Activated naive CD4-positive, alpha-beta T cell treated with anti-CD3 and anti-CD28 coated beads, Interleukin-2, amount 50 U/mL, for 72 hours (primary cell): ENCODE data around the gene CROCC2. TPM values are rescaled to one million over a fixed set of nuclear protein-coding genes. Genes with fewer than 3 reads are reported as not detected.
A peak's percentile ranks its signal among the peaks of the same experiment; 100 is the strongest.

ENCODE experiments used
- ATAC-seq, 2 donors: fragments of 150-1000 bp; cut with Tn5 transposase; 2 replicates each; pipeline ENCODE4 v1.10.0; 2021; ENCODE audit warnings: mild to moderate bottlenecking in 2 of 2, moderate library complexity in 2 of 2
- DNase-seq, 2 donors: peaks; one replicate each; pipeline ENCODE4 v3.0.0; 2021 to 2022; ENCODE audit warnings: low spot score in 2 of 2
- H3K27ac Mint-ChIP-seq, 2 donors: one replicate each; pipeline ENCODE4 v1.8.0; 2022; ENCODE audit warnings: mild to moderate bottlenecking in 2 of 2, mixed read lengths in 2 of 2
- H3K36me3 Mint-ChIP-seq, 2 donors: one replicate each; pipeline ENCODE4 v1.8.0; 2022; ENCODE audit warnings: mixed read lengths in 2 of 2
- H3K9me3 Mint-ChIP-seq, 2 donors: one replicate each; pipeline ENCODE4 v1.8.0; 2022; ENCODE audit warnings: mixed read lengths in 2 of 2
- total RNA-seq, 2 donors: library from RNA; stranded (reverse); gene quantifications; one replicate each; pipeline ENCODE4 v1.2.3, GENCODE V29; 2022

CROCC2 gene
- total RNA-seq, 2 donors from 2014 or later: not detected

- DNase-seq: no peak
- H3K9me3 Mint-ChIP-seq: no peaks in the 10 kb centered on the region
- H3K27ac Mint-ChIP-seq: no peak overlapping the region
- H3K36me3 Mint-ChIP-seq: no peaks in the 10 kb centered on the region
- ATAC-seq: no peak
These were observed 16.9 kb downstream of the CROCC2 start for GRCh38 chr2:240922982-240923537.

- ATAC-seq (peak; percentile 32 to 42), DNase-seq (peak in 1 of 2 donors; percentile 53)
- Mint-ChIP-seq H3K27ac (no peak overlapping the region), H3K9me3 (no peaks in the 10 kb centered on the region), H3K36me3 (no peaks in the 10 kb centered on the region)
These were observed 19.0 kb downstream of the CROCC2 start for GRCh38 chr2:240925191-240925567.

- Mint-ChIP-seq H3K9me3 (no peaks in the 10 kb centered on the region), H3K27ac (no peak overlapping the region), H3K36me3 (no peaks in the 10 kb centered on the region)
- ATAC-seq (peak; percentile 32 to 47), DNase-seq (peak in 1 of 2 donors; percentile 50)
These were observed 19.7 kb downstream of the CROCC2 start for GRCh38 chr2:240925568-240926515.

GRCh38 chr2:240926516-240927389, 20.6 kb downstream of the CROCC2 start:
- H3K27ac Mint-ChIP-seq: no peak overlapping the region
- ATAC-seq (no peak), DNase-seq (peak in 1 of 2 donors; percentile 48)
- H3K9me3 Mint-ChIP-seq: no peaks in the 10 kb centered on the region
- no peaks in the 10 kb centered on the region for H3K36me3 Mint-ChIP-seq

- no peak for ATAC-seq
- Mint-ChIP-seq H3K27ac (no peak overlapping the region), H3K36me3 (no peaks in the 10 kb centered on the region), H3K9me3 (no peaks in the 10 kb centered on the region)
- DNase-seq: no peak
These were observed 21.2 kb downstream of the CROCC2 start for GRCh38 chr2:240927390-240927781.

GRCh38 chr2:240928476-240929363, 22.6 kb downstream of the CROCC2 start:
- no peaks in the 10 kb centered on the region for H3K9me3 Mint-ChIP-seq
- H3K36me3 Mint-ChIP-seq: no peaks in the 10 kb centered on the region
- ATAC-seq (no peak), DNase-seq (peak in 1 of 2 donors; percentile 42)
- peak overlapping the region; percentile 6 for H3K27ac Mint-ChIP-seq

- Mint-ChIP-seq H3K27ac (no peak overlapping the region), H3K36me3 (no peaks in the 10 kb centered on the region), H3K9me3 (no peaks in the 10 kb centered on the region)
- DNase-seq (no peak), ATAC-seq (no peak)
These were observed 23.4 kb downstream of the CROCC2 start for GRCh38 chr2:240929364-240930095.

- no peaks in the 10 kb centered on the region for H3K36me3 Mint-ChIP-seq
- ATAC-seq (no peak), DNase-seq (peak in 1 of 2 donors; percentile 54)
- H3K27ac Mint-ChIP-seq: no peak overlapping the region
- H3K9me3 Mint-ChIP-seq: no peaks in the 10 kb centered on the region
These were observed 24.0 kb downstream of the CROCC2 start for GRCh38 chr2:240930096-240930630.

GRCh38 chr2:240930631-240931318, 24.6 kb downstream of the CROCC2 start:
- Mint-ChIP-seq H3K27ac (no peak overlapping the region), H3K9me3 (peaks cover 0 to 2% of the 10 kb centered on the region in 2 donors), H3K36me3 (peaks cover 0 to under 1% of the 10 kb centered on the region in 2 donors)
- DNase-seq (peak in 1 of 2 donors; percentile 50), ATAC-seq (no peak)

GRCh38 chr2:240931319-240931949, 25.3 kb downstream of the CROCC2 start:
- Mint-ChIP-seq H3K9me3 (peaks cover 2 to 8% of the 10 kb centered on the region in 2 donors), H3K27ac (no peak overlapping the region), H3K36me3 (peaks cover 0 to 7% of the 10 kb centered on the region in 2 donors)
- DNase-seq (no peak), ATAC-seq (no peak)

GRCh38 chr2:240932001-240932723, 26.0 kb downstream of the CROCC2 start:
- no peak overlapping the region for H3K27ac Mint-ChIP-seq
- peak in 1 of 2 donors; percentile 43 for DNase-seq
- ATAC-seq: no peak
- peaks cover 0 to 9% of the 10 kb centered on the region in 2 donors for H3K36me3 Mint-ChIP-seq
- H3K9me3 Mint-ChIP-seq: peaks cover 7 to 12% of the 10 kb centered on the region in 2 donors

- no peak overlapping the region for H3K27ac Mint-ChIP-seq
- ATAC-seq (no peak), DNase-seq (no peak)
- H3K36me3 Mint-ChIP-seq: peaks cover 0 to 11% of the 10 kb centered on the region in 2 donors
- H3K9me3 Mint-ChIP-seq: peaks cover 8 to 12% of the 10 kb centered on the region in 2 donors
These were observed 26.6 kb downstream of the CROCC2 start for GRCh38 chr2:240932724-240933047.

GRCh38 chr2:240933048-240933965, 27.2 kb downstream of the CROCC2 start:
- ATAC-seq (no peak), DNase-seq (peak in 1 of 2 donors; percentile 51)
- H3K27ac Mint-ChIP-seq: no peak overlapping the region
- H3K9me3 Mint-ChIP-seq: peaks cover 11 to 12% of the 10 kb centered on the region in 2 donors
- peaks cover 0 to 15% of the 10 kb centered on the region in 2 donors for H3K36me3 Mint-ChIP-seq
